COLO829 (cell line): ENCODE data around the gene CUL3.
A peak's percentile ranks its signal among the peaks of the same experiment; 100 is the strongest.

Experiments used
- DNase-seq: peaks from one replicate; pipeline ENCODE4 v3.0.0; 2012; ENCODE audit warnings: low spot score

Gene CUL3

DNA sequence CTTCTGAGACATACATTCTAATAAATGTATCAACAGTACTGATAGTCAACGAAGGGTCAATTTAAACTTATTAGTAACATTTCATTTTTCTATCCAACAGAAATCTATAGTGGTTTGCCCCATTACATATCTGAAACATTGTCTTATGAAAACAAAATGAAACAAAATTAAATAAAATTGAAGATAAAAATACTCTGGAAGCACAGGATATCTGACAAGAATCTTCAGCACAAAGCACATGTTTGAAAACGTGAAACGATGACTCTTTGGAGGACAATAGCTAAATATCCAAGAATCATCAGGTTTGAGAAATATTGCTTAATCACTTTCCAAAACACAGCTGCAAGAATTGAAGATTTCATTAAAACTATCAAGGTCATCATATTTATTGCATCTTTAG, 112.3 kb downstream of the CUL3 start:
- no peak for DNase-seq

DNA sequence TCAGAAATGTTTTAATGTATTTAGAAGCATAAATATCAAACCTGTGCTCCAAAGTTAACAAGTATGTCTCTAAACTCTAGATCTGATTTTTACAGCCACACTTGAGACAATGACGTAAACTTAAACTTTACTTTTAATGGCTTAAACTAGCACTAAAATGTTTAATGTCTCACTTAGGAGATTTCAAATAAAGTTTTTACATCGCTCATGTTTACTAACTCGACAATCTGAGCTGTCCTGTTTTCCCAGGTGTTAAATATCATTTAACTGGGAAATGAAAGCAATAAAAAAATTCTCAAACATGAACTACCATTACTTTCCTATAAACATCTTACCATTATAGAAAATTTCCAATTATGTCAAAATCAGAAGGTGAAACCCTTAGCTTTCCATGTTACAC, 113.0 kb downstream of the CUL3 start:
- DNase-seq, result no peak

DNA sequence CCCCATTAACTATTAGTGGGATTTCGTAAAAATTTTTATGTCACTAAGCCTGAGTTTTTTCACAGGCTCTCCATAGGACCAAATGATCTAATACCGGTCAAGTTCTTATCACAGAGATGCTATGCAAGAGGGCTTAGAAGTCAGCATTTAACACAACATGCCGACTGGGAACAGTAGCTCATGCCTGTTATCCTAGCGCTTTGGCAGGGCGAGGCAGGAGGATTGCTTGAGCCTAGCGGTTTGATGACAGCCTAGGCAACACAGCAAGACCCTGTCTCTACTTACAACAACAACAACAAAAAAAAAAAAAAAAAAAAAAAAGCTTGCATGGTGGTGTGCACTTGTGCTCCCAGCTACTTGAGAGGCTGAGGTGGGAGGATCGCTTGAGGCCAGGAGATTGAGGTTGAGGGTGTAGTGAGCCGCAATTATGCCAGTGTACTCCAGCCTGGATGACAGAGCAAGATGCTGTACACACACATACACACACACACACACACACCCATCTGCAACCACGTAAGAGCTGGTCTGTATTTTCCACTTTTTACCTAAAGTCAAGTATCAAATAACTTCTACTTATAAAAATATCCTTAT, 115.7 kb downstream of the CUL3 start:
- no peak for DNase-seq

DNA sequence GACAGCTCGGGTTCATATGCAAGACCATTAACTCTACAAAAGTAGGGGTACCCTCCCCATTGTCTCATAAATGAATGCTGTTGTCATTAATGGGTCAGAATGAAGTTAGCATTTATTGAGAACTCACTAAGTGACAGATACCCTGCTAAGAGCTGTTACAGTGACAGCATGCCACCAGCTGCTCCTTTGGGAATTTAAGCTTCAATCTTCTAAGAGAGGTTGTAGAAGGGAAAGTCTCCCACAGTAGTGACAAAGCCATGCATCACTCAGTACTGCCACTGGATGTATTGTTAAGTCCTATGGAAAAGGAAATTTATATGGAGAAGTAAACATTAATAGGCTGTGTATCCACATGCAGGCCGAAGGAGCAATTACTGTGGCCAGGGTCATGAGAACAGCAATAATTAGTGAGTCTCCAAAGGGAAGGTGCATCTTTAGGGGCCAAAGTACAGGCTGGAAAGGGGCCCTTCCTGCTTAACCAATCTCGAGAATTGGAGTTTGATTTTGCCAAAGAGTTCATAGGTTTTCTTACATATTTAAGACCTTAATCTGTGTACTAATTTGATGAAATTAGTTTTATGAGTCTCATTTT, 118.8 kb downstream of the CUL3 start:
- DNase-seq, result no peak

DNA sequence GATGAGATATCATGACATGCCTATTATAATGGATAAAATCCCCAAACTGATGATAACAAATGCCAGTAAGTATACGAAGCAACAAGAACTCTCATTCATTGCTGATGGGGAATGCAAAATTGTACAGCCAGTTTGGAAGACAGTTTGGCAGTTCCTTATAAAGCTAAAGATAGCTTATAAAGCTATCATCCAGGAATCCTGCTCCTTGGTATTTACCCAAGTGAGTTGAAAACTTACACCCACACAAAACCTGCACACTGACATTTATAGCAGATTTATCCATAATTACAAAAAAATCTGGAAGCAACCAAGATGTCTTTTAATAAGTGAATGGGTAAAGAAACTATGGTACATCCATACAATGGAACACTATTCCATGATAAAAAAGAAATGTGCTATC, 123.8 kb downstream of the CUL3 start:
- DNase-seq, result no peak

DNA sequence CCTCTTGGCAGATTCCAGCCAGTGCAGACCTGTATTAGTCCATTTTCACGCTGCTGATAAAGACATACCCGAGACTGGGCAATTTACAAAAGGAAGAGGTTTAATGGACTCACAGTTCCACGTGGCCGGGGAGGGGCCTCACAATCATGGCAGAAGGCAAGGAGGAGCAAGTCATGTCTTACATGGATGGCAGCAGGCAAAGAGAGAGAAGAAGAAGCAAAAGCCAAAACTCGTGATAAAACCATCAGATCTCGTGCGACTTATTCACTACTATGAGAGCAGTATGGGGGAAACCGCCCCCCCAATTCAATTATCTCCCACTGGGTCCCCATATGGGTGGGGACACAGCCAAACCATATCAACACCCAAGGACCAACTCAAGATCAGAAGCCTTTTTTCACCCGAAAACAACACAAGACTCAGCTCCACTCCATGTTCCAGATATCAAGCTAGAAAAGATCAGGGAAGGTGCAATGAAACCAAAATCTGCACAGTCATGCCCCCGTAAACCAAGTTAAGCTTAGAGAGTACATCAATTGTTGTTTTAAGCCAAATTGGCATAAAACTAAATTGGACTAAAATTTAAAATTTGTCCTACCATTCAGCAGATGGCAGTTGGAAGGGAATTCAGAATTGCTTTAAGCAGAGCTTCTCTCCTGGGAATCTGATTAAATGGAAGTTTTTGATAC, 127.6 kb downstream of the CUL3 start:
- no peak for DNase-seq

DNA sequence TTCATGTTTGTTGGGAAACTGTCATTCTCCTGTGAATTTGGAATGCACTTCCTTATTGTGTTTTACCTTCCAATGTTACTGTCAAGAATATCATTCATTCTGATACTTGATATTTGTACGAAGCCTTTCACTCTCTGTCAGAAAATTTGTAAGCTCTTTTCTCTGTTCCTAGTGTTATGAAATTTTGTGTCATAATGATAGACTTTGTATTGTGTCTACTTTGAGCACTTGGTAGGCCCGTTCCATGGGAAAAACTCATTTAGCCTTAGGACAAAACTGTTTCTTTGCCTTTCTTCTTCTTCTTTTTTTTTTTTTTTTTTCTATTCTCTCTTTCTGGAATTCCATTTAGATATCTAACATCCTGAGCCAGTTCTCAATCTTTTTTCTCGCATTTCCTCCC, 131.3 kb downstream of the CUL3 start:
- no peak for DNase-seq

DNA sequence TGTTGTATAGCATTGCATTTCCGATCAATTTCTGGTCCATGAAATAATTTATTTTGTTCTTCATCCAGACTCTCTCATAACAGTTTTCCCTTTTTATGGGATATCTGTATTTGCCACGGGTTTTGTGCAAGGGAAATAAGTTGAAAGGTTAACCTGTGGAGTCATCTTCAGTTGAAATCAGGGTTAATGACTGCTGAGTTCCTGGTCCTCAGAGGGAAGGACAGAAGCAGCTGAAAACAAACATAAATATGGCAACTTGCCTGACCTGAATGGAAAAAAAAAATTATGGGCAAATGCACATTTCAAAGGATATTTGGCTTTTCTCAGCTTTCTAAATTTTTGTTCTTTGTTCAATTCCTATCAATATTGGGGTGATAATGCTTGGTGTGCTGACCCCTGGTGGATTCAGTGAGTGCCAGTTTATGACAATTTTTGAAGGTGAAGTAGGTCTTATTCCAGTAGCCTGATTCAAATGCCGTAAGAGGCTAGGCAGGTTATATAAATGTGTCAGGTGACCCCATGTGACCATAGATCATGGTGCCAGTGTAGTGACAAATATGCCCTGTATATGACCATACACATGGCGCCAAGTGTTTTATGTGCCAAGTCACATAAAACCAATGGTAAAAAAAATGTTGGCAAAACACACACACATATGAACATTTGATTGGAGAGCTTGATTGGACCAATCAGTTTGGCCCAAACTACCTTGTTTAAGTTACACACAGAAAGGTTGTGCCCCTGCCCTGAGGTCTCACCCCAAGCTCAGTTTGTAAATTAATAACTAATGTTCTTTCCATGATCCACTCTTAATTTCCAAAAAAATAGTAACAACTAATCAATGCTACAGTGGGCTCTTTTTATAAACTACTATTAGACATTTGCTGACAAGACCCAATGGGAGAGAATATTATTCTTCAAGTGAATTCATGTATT, 135.7 kb downstream of the CUL3 start:
- DNase-seq, result peak; percentile 30

DNA sequence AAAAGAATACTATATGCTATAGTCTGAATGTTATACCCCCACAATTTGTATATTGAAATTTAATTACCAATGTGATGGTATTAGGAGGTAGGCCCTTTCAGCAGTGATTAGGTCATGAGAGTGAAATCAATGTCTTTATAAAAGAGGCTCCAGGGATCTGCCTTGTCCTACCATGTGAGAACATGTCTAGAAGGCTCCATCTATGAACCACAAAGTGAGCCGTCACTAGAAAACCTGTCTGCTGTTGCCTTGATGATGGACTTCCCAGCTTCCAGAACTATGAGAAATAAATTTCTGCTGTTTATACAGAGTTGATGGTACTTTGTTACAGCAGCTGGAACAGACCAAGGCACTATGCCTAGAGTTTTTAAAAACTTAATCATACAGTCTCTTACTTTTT, 136.9 kb downstream of the CUL3 start:
- DNase-seq, result no peak

DNA sequence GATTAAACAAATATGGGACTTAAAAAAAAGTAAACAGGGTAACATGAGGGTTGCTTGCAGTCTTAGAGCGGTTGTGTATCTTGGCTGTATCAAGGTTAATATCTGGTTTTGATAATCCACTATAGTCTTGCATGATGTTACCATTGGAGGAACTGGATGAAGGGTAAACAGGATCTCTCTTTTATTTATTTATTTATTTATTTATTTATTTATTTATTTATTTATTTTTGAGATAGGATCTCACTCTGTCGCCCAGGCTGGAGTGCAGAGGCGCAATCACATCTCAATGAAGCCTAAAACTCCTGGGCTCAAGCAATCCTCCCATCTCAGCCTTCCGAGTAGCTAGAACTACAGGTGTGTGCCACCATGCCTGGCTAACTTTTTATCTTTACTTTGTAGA, 140.4 kb downstream of the CUL3 start:
- DNase-seq, result no peak

DNA sequence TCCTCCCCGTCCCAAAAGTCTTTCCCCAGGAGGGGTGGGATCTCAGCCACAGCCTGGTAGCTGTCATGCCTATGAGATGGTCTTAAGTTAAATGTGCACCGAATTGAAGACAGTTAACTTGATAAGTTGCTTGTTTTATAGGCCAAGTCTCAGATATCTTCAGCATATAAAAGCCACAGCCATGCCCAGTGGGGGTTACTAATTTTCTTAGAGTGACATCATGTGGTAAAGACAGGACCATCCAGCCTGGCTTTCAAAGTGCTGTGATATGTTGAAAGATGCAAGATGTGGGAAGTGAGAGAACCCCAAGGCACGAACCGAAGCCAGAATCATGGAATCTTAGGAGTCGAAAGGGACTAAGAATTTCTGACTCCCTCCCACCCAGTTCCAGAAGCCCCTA, 141.1 kb downstream of the CUL3 start:
- no peak for DNase-seq

DNA sequence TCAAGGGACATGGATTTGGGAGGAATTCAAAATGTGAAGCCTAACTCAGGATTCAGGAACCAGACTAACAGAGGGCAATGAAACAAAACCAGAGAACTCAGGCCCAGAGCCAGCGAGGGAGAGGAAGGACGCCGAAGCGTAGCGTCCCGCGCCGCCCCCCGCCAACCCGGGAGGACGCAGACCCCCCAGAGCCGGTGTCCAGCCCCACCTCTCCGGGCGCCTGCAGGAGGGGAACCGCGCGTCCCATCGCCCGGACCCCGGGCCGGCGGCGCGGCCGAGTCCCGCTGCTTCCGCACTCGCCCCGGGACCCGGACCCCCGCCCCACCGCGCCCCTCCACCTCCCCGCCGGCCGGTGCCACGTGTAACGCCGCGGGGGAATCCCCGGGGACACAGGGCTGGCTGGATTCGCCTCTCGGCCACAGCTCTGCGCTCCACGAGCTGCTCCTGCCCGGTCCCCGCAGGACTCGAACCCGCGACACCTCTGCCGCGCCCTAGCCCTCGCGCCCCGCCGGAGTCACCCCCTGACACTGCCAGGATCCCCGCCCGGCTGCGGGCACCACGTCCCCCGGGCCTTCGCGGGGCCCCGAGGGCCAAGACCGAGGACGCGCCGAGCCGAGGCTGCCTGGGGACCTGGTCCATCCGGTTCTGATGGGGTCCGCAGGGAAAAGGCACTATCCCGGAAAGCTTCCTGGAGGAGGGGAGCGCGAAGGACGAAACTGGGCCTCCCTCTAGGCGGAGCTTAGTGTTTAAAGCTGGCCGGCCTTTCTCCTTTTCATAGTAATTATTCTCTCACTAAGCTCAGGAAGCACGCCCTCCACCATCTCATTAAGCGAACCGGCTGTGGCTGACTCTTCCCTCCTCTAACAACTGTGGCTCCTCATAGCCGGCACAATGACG, 142.8 kb downstream of the CUL3 start:
- DNase-seq, result no peak

DNA sequence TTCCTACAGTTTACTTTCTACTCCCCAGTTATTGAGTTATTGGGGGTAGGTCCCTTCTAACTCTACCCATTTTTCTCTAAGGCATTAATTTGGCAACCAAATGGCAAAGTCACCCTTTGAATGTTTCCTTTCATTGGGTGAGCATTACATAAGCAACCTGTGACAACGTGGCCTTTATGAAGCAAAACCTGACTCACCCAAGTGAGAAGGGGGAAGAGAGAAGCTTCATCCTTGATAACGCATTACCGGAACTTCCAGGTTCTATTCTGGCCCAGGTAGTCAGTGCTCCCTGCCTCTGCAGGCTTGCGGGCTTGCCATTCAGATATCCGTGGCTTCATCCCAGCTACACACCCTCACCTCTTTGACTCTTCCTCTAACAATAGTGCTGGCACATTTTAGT, 144.2 kb downstream of the CUL3 start:
- DNase-seq, result no peak

DNA sequence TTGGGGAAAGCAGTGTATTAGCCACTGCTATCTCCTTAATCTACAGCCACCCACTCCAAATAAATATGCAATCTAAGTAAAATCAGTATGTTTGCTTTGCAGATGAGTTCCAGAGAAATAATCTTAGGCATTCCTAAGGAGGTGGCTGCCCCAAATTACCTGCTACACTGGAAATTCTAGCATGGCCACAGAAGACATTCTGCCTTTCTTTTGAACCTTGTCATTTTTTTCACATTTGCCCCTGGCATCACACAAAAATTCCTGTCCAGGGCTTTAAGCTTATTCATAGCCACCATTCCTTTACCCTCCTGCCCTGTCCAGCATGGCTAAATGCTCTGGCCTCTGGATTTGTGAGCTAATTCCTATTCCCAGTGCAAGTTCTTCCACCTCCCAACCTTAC, 146.4 kb downstream of the CUL3 start:
- DNase-seq, result no peak

DNA sequence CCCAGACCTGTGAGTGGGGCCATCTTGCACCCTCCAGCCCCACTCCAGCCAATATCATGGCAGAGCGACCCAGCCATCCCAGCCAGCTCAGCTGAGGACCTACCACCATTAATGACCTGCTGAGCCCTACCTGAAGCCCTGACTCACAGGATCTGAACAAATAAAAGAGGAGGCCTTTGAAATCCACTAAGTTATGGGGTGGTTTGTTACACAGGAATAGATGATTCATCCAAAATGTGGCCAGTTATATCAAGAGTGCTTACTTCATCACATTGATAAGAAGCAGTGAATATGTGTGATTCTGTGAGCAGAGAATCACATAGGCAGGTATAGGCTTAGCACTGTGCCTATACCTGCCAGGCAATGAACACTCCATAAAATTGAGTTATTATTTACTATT, 148.5 kb downstream of the CUL3 start:
- DNase-seq, result no peak

DNA sequence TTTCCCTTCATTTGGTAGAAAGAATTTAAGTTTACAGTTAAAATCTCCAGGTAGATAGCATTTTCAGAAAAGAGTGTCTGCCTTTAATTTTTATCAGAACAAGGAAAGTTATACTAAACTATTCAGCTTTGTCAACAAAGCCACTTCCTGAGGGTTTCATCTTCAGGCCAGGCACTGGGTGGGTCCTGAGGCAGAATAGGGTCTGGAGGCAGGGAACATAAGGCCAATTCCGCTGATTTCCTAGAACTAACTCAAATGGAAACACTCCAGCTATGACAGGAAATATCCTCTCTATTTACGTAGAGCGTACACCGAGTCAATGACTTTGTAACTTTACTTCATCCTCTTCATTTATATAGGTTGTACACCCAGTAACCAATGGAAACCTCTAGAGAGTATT, 150.5 kb downstream of the CUL3 start:
- no peak for DNase-seq

DNA sequence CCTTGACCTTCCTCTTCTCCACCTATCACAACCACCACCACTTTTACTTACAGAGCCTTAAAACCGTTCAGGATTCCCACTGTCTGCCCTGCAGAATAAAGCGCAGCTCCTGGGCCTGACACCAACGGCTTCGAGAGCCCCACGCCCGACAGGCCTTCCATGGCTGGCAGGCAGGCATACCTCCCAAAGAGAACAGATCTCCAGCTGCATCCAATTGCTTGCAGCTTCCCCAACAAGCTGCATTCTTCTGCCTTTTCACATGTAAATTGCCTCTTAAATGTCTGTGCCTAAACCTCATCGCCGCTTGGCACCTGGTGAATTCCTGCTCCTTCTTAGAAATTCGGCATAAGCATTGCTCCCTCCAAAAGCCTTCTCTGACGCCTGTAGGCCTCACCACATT, 151.7 kb downstream of the CUL3 start:
- no peak for DNase-seq

DNA sequence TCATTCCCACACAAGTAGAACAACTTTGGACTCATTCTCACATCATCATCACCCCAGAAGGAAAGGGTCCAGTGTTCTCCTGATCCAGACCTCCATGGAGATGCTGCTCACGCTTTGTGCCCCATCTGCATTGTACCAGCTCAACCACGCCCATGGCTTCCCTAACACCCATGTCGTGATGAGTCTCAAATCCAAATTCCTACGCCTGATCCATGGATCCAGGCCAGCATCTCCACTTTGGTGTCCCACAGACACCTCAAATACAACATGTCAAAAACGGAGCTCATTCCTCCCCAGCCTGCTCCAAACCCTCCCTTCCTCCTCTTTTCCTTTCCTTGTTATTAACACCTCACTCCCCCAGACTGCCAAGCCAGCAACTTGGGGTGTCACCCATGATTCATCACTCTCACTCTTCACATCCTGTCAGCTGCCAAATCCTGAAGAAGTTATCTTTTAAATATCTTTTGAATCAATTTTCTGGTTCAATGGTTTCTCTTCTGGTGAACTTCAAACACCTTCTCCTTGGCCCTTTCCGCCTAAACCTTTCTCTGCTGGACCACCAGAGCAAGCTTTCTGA, 153.1 kb downstream of the CUL3 start:
- no peak for DNase-seq

DNA sequence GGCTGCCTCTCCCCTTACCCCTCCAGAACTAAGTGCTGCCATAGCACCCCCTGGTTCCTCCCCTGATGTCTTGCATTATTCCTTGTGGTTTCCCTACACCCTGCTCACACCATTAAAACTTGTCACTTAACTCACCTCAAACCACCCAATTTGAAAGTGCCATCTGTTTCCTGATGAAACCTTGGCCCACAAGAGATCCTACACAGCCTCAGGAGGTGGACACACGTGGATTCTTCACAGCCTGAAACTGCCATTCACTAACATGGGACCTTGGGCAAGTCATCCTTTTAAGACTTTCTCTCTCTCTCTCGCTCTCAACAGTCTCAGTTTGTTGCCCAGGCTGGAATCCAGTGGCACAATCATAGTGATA, 155.7 kb downstream of the CUL3 start:
- DNase-seq, result no peak

DNA sequence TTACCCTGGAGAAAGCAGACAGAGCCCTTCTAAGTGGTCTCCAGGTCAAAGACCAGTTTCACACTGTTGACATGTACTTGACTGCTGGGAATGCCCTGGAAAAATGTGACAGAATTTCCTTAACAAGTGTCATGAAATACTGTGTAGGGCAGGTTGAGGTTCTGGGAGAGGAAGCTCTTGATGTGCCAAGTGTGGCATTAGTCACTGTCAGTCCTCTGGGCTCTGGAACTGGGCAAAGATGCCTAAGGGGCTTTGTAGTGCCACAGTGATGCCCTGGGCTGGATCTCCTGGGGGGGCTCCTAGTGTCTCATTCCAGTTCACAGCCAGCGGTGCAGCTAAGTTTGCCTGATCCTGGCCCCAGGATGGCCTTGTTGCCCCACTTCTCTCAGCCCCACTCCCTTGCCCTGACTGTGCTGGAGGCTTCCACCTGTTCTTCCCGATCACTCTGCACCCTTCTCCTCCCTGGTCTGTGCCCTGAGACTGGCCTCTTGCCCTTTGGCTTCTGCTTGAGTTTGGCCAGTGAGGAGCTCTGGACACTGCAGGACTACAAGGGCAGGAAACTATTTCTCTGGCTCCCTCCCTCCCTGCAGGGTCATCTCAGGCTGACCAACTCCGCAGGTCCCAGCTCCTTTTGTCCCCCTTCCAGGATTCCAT, 156.2 kb downstream of the CUL3 start:
- DNase-seq, result no peak

DNA sequence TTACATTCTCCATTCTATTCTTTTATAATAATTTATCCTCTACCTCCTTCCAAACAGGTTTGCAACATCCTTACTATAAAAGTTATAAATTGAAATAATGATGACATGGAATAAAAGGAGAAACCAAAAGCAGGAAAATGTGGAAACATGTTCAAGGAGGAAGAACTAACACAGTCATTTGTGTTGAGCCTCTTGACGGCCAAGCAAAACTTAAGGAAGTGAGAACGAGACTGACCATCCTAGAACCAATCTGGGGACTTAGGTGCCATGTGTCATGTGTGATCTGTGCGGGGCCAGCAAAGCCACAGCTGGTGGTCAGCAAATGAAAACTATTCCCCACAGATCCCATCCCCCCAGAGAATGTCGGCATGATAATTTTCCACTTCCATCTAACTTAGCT, 157.7 kb downstream of the CUL3 start:
- no peak for DNase-seq
